A549 (cell line): ENCODE results near the gene NNT. TPM values are rescaled to one million over a fixed set of nuclear protein-coding genes. Genes with fewer than 3 reads are reported as not detected.
A peak's percentile ranks its signal among the peaks of the same experiment; 100 is the strongest.

Experiments used
- ATAC-seq, 2 experiments: fragments of 200-7000 bp in 1 of 2; fragments of >200 bp in 1 of 2; cut with Nextera tagmentation in 1 of 2; cut with Tn5 transposase in 1 of 2; 3 replicates each; pipeline versions ENCODE4 v1.8.0 to v1.9.1; 2018 to 2020; ENCODE audit warnings: mild to moderate bottlenecking in 1 of 2, moderate library complexity in 1 of 2
- CTCF ChIA-PET: fragments of 300-600 bp; sonication (Branson Sonifier 250); formaldehyde crosslinking; extraction: SDS; loops from one replicate; lab custom pipeline; 2021; ENCODE audit warnings: antibody characterized with exemption, inconsistent platforms; lab: Yijun Ruan, JAX
- POLR2A ChIA-PET: fragments of 350-600 bp; formaldehyde crosslinking; extraction: SDS; loops from one replicate; lab custom pipeline; 2021; ENCODE audit warnings: antibody characterized with exemption, inconsistent platforms; lab: Yijun Ruan, JAX
- DNase-seq, 2 experiments: peaks; one replicate each; pipeline versions ENCODE4 v3.0.0 to v3.0.0-alpha.2; 2011 to 2016; ENCODE audit warnings: low read depth in 1 of 2, low spot score in 1 of 2
- FAIRE-seq: peaks from 2 replicates; lab custom pipeline; 2011; peaks lifted over from hg19 to GRCh38; lab: Jason Lieb, UNC
- H3K27ac ChIP-seq, 2 experiments: fragments of >200 bp; sonication (Bioruptor Twin); formaldehyde crosslinking; 3 replicates each; pipeline ENCODE4 v1.5.1; 2016 to 2017
- H3K4me1 ChIP-seq: fragments of >200 bp; sonication (Bioruptor Twin); formaldehyde crosslinking; 3 replicates; pipeline ENCODE4 v1.6.1; 2016
- H3K4me2 ChIP-seq: fragments of >200 bp; sonication (Bioruptor Twin); formaldehyde crosslinking; 3 replicates; pipeline ENCODE4 v1.6.1; 2016
- H3K4me3 ChIP-seq: fragments of >200 bp; sonication (Bioruptor Twin); formaldehyde crosslinking; 3 replicates; pipeline ENCODE4 v1.5.1; 2016
- H3K9me3 ChIP-seq: fragments of >200 bp; sonication (Bioruptor Twin); formaldehyde crosslinking; 3 replicates; pipeline ENCODE4 v1.6.1; 2016
- BHLHE40 ChIP-seq: IDR thresholded peaks from 2 replicates; pipeline ENCODE4 v1.6.1; 2012; ENCODE audit warnings: low read depth, low read length, inconsistent platforms
- CBX2 ChIP-seq: fragments of 200-600 bp; sonication (generic); IDR thresholded peaks from 2 replicates; pipeline ENCODE4 v1.6.1; 2016; ENCODE audit warnings: low read depth, mild to moderate bottlenecking, borderline replicate concordance
- CEBPB ChIP-seq, 2 experiments: fragments of >200 bp in 1 of 2; sonication (Bioruptor Twin) in 1 of 2; formaldehyde crosslinking in 1 of 2; IDR thresholded peaks; 2 replicates each; pipeline ENCODE4 v1.6.1; 2012 to 2016
- EHF ChIP-seq: fragments of 250-450 bp; sonication (Bioruptor Pico); IDR thresholded peaks from 2 replicates; pipeline ENCODE4 v1.5.0; 2020; ENCODE audit warnings: mild to moderate bottlenecking
- HDAC2 ChIP-seq: fragments of 200-600 bp; sonication (generic); IDR thresholded peaks from 2 replicates; pipeline ENCODE4 v1.6.1; 2016
- HOXA7 ChIP-seq: fragments of 250-450 bp; sonication (Bioruptor Pico); IDR thresholded peaks from 2 replicates; pipeline ENCODE4 v1.5.0; 2020; ENCODE audit warnings: mild to moderate bottlenecking, moderate library complexity
- JUN ChIP-seq, 2 experiments: fragments of >200 bp; sonication (Bioruptor Twin); formaldehyde crosslinking; IDR thresholded peaks; 2 replicates in 1 of 2; 3 replicates in 1 of 2; pipeline ENCODE4 v1.6.1; 2016 to 2017
- MAZ ChIP-seq: fragments of 150-350 bp; IDR thresholded peaks from 2 replicates; pipeline ENCODE4 v1.6.1; 2014; ENCODE audit warnings: antibody characterized with exemption, low read depth, low read length, borderline replicate concordance
- PHF8 ChIP-seq: fragments of 200-600 bp; sonication (generic); IDR thresholded peaks from 2 replicates; pipeline ENCODE4 v1.6.1; 2016; ENCODE audit warnings: low read depth, mild to moderate bottlenecking, antibody characterized with exemption, moderate library complexity, borderline replicate concordance
- POLR2A ChIP-seq: IDR thresholded peaks from 2 replicates; pipeline ENCODE4 v1.6.1; 2012; ENCODE audit warnings: mild to moderate bottlenecking, low read length
- POLR2AphosphoS2 ChIP-seq: conservative IDR thresholded peaks from 2 replicates; pipeline ENCODE4 v1.6.1; 2012; ENCODE audit warnings: low read length, improper control_type of control experiment, inconsistent platforms
- RAD21 ChIP-seq, 2 experiments: fragments of >200 bp in 1 of 2; sonication (Bioruptor Twin) in 1 of 2; formaldehyde crosslinking in 1 of 2; IDR thresholded peaks in 1 of 2; conservative IDR thresholded peaks in 1 of 2; 2 replicates in 1 of 2; 3 replicates in 1 of 2; pipeline ENCODE4 v1.6.1; 2012 to 2018; ENCODE audit warnings: inconsistent platforms in 1 of 2
- RARB ChIP-seq: fragments of 250-450 bp; sonication (Bioruptor Pico); IDR thresholded peaks from 2 replicates; pipeline ENCODE4 v1.8.0; 2021; ENCODE audit warnings: mild to moderate bottlenecking, moderate library complexity
- RNF2 ChIP-seq: fragments of 200-600 bp; sonication (generic); IDR thresholded peaks from 2 replicates; pipeline ENCODE4 v1.6.1; 2016; ENCODE audit warnings: low read depth, mild to moderate bottlenecking, antibody characterized with exemption, moderate library complexity, borderline replicate concordance
- SMC3 ChIP-seq: fragments of >200 bp; sonication (Bioruptor Twin); formaldehyde crosslinking; IDR thresholded peaks from 3 replicates; pipeline ENCODE4 v1.6.1; 2018; ENCODE audit warnings: inconsistent platforms
- TP53 ChIP-seq: fragments of 250-450 bp; sonication (Bioruptor Pico); IDR thresholded peaks from 2 replicates; pipeline ENCODE4 v1.5.0; 2021; ENCODE audit warnings: mild to moderate bottlenecking, moderate library complexity
- ZNF302 ChIP-seq: fragments of 250-450 bp; sonication (Bioruptor Pico); IDR thresholded peaks from 2 replicates; pipeline ENCODE4 v1.9.0; 2021; ENCODE audit warnings: inconsistent platforms, mild to moderate bottlenecking, moderate library complexity
- ZSCAN20 ChIP-seq: fragments of 250-450 bp; sonication (Bioruptor Pico); IDR thresholded peaks from 2 replicates; pipeline ENCODE4 v1.8.0; 2022; ENCODE audit warnings: mild to moderate bottlenecking, moderate library complexity
- WGBS: methylation state at CpG from one replicate; pipeline ENCODE4 v1.1.6; 2017; ENCODE audit errors: missing lambda C conversion rate; 5-methylcytosine and 5-hydroxymethylcytosine counted together
- polyA plus RNA-seq, 4 experiments: library from polyadenylated mRNA; depleted of rRNA in 3 of 4; stranded (reverse); fragments of >200 nt; fragmentation: RNase III in 1 of 4; extraction: RNeasy Plus Mini Kit Qiagen cat#74134 plus additional on column Dnase treatment in 1 of 4; gene quantifications; 2 replicates in 3 of 4; 3 replicates in 1 of 4; pipeline ENCODE4 v1.2.3, GENCODE V29; 2011 to 2017
- TF ChIP-seq, protein P1 (sequence below): fragments of >200 bp; sonication (Bioruptor Twin); formaldehyde crosslinking; IDR thresholded peaks from 3 replicates; pipeline ENCODE4 v1.5.1; 2016
- TF ChIP-seq, protein P2 (sequence below): fragments of 450-650 bp; IDR thresholded peaks from 2 replicates; pipeline ENCODE4 v1.6.1; 2014; ENCODE audit warnings: antibody characterized with exemption
- TF ChIP-seq, protein P3 (sequence below): IDR thresholded peaks from 2 replicates; pipeline ENCODE4 v1.6.1; 2012; ENCODE audit warnings: low read depth, borderline replicate concordance
- TF ChIP-seq, protein P4 (sequence below): IDR thresholded peaks from 2 replicates; pipeline ENCODE4 v1.6.1; 2012
- TF ChIP-seq, protein P5 (sequence below): fragments of 200-600 bp; sonication (generic); IDR thresholded peaks from 2 replicates; pipeline ENCODE4 v1.6.1; 2016; ENCODE audit warnings: antibody characterized with exemption, mild to moderate bottlenecking, moderate library complexity
- TF ChIP-seq, protein P6 (sequence below): fragments of 250-450 bp; sonication (Bioruptor Pico); IDR thresholded peaks from 2 replicates; pipeline ENCODE4 v1.5.0; 2021; ENCODE audit warnings: mild to moderate bottlenecking, moderate library complexity, borderline replicate concordance

The NNT gene
- polyA plus RNA-seq, 2 of the 4 experiments (the other 2 are of a cell fraction): 15.2 to 35.5 TPM

DNA sequence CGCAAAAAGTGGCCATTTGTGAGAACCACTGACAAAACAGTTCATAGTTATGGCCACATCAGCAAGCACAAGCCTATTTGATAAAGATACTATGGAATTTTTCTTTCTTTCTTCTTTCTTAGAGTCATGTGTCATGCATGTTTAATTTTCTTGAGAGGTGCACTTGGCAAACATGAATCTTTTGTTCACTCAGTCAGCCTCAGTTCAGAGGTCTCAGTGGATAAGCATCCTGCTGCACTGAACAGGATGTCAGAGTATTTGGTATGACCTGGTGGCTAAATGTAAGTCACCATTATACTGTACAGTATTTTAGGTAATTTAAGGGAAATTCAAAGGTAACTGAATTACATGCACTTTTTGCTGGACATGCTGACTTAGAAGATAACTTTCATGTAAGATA lies 5.4 kb downstream of the NNT start (continued):
- TF ChIP-seq, protein P1, sequence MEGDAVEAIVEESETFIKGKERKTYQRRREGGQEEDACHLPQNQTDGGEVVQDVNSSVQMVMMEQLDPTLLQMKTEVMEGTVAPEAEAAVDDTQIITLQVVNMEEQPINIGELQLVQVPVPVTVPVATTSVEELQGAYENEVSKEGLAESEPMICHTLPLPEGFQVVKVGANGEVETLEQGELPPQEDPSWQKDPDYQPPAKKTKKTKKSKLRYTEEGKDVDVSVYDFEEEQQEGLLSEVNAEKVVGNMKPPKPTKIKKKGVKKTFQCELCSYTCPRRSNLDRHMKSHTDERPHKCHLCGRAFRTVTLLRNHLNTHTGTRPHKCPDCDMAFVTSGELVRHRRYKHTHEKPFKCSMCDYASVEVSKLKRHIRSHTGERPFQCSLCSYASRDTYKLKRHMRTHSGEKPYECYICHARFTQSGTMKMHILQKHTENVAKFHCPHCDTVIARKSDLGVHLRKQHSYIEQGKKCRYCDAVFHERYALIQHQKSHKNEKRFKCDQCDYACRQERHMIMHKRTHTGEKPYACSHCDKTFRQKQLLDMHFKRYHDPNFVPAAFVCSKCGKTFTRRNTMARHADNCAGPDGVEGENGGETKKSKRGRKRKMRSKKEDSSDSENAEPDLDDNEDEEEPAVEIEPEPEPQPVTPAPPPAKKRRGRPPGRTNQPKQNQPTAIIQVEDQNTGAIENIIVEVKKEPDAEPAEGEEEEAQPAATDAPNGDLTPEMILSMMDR: no peak
- TF ChIP-seq HOXA7 (CRISPR knock-in tag): no peak
- TF ChIP-seq, protein P2, sequence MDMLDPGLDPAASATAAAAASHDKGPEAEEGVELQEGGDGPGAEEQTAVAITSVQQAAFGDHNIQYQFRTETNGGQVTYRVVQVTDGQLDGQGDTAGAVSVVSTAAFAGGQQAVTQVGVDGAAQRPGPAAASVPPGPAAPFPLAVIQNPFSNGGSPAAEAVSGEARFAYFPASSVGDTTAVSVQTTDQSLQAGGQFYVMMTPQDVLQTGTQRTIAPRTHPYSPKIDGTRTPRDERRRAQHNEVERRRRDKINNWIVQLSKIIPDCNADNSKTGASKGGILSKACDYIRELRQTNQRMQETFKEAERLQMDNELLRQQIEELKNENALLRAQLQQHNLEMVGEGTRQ: no peak

DNA sequence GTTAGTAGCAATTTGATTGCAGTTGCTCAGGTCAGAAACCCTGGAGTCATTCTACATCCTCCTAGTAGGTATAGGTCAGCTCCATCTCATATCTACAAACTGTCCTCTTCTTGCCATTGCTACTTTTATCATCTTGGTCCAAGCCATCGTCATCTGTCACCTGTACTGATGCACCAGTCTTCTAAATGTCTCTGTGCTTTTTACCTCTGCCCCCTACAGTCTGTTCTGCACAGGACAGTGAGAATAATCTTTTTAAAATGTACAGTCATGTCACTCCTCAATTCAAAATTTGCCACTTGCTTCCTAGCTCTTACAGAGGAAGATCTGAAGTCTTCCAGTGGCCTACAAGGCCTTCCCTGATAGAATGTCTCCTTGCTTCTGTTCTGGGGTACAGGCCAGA lies 6.8 kb downstream of the NNT start:
- WGBS: 68% methylated on average over 1 of the region's 1 CpG
- ATAC-seq (peak; percentile 76 to 81; a peak in 5 of 6 replicates), DNase-seq (peak in 1 of 2 experiments; percentile 27), FAIRE-seq (no peak)
- CTCF ChIA-PET: interaction anchor here (5.1 kb wide), 1 partner anchor 22 kb away, joined by 20 read pairs; no protein-coding TSS in a partner anchor
- Histone ChIP-seq H3K9me3 (no peaks in the 10 kb centered on the region), H3K4me3 (no peak overlapping the region), H3K4me2 (no peak overlapping the region), H3K4me1 (no peaks in the 10 kb centered on the region), H3K27ac (no peak overlapping the region)
- POLR2A ChIA-PET: no interaction called here
- peak in 1 of 2 experiments; percentile 23; a peak in 1 of 5 replicates for TF ChIP-seq RAD21 (conservative IDR thresholded peaks at IDR 0.05 in 1 of 2, IDR thresholded peaks at IDR 0.05 in 1 of 2)
- no peak for TF ChIP-seq CBX2
- TF ChIP-seq, protein P3, sequence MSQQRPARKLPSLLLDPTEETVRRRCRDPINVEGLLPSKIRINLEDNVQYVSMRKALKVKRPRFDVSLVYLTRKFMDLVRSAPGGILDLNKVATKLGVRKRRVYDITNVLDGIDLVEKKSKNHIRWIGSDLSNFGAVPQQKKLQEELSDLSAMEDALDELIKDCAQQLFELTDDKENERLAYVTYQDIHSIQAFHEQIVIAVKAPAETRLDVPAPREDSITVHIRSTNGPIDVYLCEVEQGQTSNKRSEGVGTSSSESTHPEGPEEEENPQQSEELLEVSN: no peak
- no peak for TF ChIP-seq SMC3
- no peak for TF ChIP-seq RNF2

DNA sequence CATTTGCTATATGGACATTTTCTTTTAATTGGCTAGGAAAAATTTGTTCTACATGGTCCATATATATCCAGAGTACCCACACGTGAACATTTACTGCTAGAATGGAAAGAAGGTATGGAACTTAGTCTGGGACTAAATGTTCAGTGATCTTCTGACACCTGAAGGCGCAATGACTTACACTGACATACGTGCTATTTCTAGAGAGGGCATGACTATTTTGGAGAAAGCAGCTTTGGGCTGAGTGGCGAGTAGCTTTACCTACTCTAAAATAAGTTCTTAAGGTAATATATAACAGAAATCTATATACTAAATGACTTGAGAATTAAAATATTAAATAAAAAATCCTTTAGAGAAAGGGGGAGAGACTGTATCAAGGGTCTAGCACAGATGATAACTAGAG lies 10.4 kb downstream of the NNT start:
- H3K9me3 ChIP-seq: no peaks in the 10 kb centered on the region
- POLR2A ChIA-PET: no interaction called here
- CTCF ChIA-PET: interaction anchor here (1.5 to 5.1 kb wide), 2 partner anchors 10 to 18 kb away, joined by 3 to 20 read pairs; no protein-coding TSS in a partner anchor

More for the DNA sequence above, 10.4 kb downstream of the NNT start:
- FAIRE-seq: no peak
- no peak for DNase-seq
- Histone ChIP-seq H3K27ac (no peak overlapping the region), H3K4me2 (no peak overlapping the region), H3K4me3 (no peak overlapping the region), H3K4me1 (no peaks in the 10 kb centered on the region)
- ATAC-seq: no peak
- WGBS: 90% methylated on average over 4 of the region's 4 CpGs
- TF ChIP-seq RAD21 (conservative IDR thresholded peaks at IDR 0.05 in 1 of 2, IDR thresholded peaks at IDR 0.05 in 1 of 2): no peak
- no peak for TF ChIP-seq CBX2
- TF ChIP-seq, protein P4, sequence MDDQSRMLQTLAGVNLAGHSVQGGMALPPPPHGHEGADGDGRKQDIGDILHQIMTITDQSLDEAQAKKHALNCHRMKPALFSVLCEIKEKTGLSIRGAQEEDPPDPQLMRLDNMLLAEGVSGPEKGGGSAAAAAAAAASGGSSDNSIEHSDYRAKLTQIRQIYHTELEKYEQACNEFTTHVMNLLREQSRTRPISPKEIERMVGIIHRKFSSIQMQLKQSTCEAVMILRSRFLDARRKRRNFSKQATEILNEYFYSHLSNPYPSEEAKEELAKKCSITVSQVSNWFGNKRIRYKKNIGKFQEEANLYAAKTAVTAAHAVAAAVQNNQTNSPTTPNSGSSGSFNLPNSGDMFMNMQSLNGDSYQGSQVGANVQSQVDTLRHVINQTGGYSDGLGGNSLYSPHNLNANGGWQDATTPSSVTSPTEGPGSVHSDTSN: no peak
- TF ChIP-seq, protein P5, sequence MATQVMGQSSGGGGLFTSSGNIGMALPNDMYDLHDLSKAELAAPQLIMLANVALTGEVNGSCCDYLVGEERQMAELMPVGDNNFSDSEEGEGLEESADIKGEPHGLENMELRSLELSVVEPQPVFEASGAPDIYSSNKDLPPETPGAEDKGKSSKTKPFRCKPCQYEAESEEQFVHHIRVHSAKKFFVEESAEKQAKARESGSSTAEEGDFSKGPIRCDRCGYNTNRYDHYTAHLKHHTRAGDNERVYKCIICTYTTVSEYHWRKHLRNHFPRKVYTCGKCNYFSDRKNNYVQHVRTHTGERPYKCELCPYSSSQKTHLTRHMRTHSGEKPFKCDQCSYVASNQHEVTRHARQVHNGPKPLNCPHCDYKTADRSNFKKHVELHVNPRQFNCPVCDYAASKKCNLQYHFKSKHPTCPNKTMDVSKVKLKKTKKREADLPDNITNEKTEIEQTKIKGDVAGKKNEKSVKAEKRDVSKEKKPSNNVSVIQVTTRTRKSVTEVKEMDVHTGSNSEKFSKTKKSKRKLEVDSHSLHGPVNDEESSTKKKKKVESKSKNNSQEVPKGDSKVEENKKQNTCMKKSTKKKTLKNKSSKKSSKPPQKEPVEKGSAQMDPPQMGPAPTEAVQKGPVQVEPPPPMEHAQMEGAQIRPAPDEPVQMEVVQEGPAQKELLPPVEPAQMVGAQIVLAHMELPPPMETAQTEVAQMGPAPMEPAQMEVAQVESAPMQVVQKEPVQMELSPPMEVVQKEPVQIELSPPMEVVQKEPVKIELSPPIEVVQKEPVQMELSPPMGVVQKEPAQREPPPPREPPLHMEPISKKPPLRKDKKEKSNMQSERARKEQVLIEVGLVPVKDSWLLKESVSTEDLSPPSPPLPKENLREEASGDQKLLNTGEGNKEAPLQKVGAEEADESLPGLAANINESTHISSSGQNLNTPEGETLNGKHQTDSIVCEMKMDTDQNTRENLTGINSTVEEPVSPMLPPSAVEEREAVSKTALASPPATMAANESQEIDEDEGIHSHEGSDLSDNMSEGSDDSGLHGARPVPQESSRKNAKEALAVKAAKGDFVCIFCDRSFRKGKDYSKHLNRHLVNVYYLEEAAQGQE: no peak
- TF ChIP-seq MAZ: no peak
- no peak for TF ChIP-seq BHLHE40
- no peak for TF ChIP-seq POLR2AphosphoS2
- TF ChIP-seq JUN (IDR thresholded peaks at IDR 0.05): no peak
- no peak for TF ChIP-seq RARB (CRISPR knock-in tag)
- no peak for TF ChIP-seq HDAC2
- no peak for TF ChIP-seq ZSCAN20 (CRISPR knock-in tag)
- no peak for TF ChIP-seq POLR2A
- TF ChIP-seq, protein P6, sequence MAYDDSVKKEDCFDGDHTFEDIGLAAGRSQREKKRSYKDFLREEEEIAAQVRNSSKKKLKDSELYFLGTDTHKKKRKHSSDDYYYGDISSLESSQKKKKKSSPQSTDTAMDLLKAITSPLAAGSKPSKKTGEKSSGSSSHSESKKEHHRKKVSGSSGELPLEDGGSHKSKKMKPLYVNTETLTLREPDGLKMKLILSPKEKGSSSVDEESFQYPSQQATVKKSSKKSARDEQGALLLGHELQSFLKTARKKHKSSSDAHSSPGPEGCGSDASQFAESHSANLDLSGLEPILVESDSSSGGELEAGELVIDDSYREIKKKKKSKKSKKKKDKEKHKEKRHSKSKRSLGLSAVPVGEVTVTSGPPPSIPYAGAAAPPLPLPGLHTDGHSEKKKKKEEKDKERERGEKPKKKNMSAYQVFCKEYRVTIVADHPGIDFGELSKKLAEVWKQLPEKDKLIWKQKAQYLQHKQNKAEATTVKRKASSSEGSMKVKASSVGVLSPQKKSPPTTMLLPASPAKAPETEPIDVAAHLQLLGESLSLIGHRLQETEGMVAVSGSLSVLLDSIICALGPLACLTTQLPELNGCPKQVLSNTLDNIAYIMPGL (CRISPR knock-in tag): no peak
- TF ChIP-seq CEBPB (IDR thresholded peaks at IDR 0.05): no peak
- TF ChIP-seq RNF2: no peak
- no peak for TF ChIP-seq ZNF302 (CRISPR knock-in tag)
- TF ChIP-seq PHF8: no peak
- TF ChIP-seq TP53 (CRISPR knock-in tag): no peak
- TF ChIP-seq EHF (CRISPR knock-in tag): no peak
